Endothelial cell of umbilical vein (primary cell): ENCODE data around the gene CATSPERD. TPM values are rescaled to one million over a fixed set of nuclear protein-coding genes. Genes with fewer than 3 reads are reported as not detected.
"Not testable (repeated sequence)": the region's sequence is repeated elsewhere in the genome, so short reads cannot be mapped to it uniquely, and the experiment has no call there.

Experiments
- BruUV-seq: library from RNA; stranded (reverse); fragments of 400-500 nt; replicated peaks from 2 replicates; lab custom pipeline; 2021; lab: Mats Ljungman, UMichigan
- CTCF ChIA-PET: fragments of 300-600, 350-600 bp; sonication (Branson Sonifier 250); formaldehyde crosslinking; loops from one replicate; lab custom pipeline; 2021; ENCODE audit warnings: antibody characterized with exemption, inconsistent platforms; lab: Charles Lee
- POLR2A ChIA-PET: fragments of 300-600, 350-600 bp; sonication (Branson Sonifier 250); formaldehyde crosslinking; loops from one replicate; lab custom pipeline; 2021; ENCODE audit warnings: antibody characterized with exemption, inconsistent platforms; lab: Charles Lee
- DNase-seq: peaks from one replicate; pipeline ENCODE4 v3.0.0-alpha.2; 2011; ENCODE audit warnings: low read depth, low spot score
- FAIRE-seq: peaks from 2 replicates; lab custom pipeline; 2011; peaks lifted over from hg19 to GRCh38; lab: Jason Lieb, UNC
- H2AFZ ChIP-seq: 2 replicates; pipeline ENCODE4 v1.6.0; 2012; ENCODE audit warnings: low read depth, low read length, control low read depth, inconsistent platforms
- H3K27ac ChIP-seq: 2 replicates; pipeline ENCODE4 v1.5.1; 2011; ENCODE audit warnings: low read depth, mild to moderate bottlenecking, control low read depth, low read length, moderate library complexity; ENCODE audit not compliant: insufficient read depth
- H3K27me3 ChIP-seq, 2 experiments: 2 replicates each; pipeline versions ENCODE4 v1.6.0 to v1.6.1; 2011; ENCODE audit warnings: low read length in 2 of 2, mixed read lengths in 1 of 2; ENCODE audit not compliant: control insufficient read depth in 2 of 2, insufficient read depth in 2 of 2
- H3K36me3 ChIP-seq, 2 experiments: 2 replicates in 1 of 2; 3 replicates in 1 of 2; pipeline ENCODE4 v1.5.1; 2011; ENCODE audit warnings: low read length in 2 of 2, mild to moderate bottlenecking in 1 of 2, moderate library complexity in 1 of 2; ENCODE audit not compliant: control insufficient read depth in 2 of 2, insufficient read depth in 2 of 2; ENCODE audit errors: extremely low read depth in 1 of 2
- H3K4me1 ChIP-seq: 3 replicates; pipeline ENCODE4 v1.5.1; 2011; ENCODE audit warnings: mild to moderate bottlenecking, low read length; ENCODE audit not compliant: control insufficient read depth, insufficient read depth; ENCODE audit errors: extremely low read depth
- H3K4me2 ChIP-seq: 2 replicates; pipeline ENCODE4 v1.6.1; 2011; ENCODE audit warnings: low read length, control low read depth, mixed read lengths; ENCODE audit not compliant: insufficient read depth
- H3K4me3 ChIP-seq, 3 experiments: fragments of 200-600 bp in 1 of 3; sonication (generic), shearing (Covaris generic) in 1 of 3; replicated peaks in 1 of 3; 2 replicates each; pipeline ENCODE4 v1.5.1; 2011 to 2016; ENCODE audit warnings: control low read depth in 3 of 3, low read length in 3 of 3, mild to moderate bottlenecking in 2 of 3, inconsistent platforms in 1 of 3, low read depth in 1 of 3, moderate library complexity in 1 of 3; ENCODE audit not compliant: insufficient read depth in 1 of 3
- H3K79me2 ChIP-seq: 2 replicates; pipeline ENCODE4 v1.6.0; 2012; ENCODE audit warnings: low read length, inconsistent platforms; ENCODE audit not compliant: control insufficient read depth, insufficient read depth
- H3K9ac ChIP-seq: replicated peaks from 2 replicates; pipeline ENCODE3; 2011; ENCODE audit warnings: low read length, control low read depth; ENCODE audit not compliant: insufficient read depth; ENCODE audit errors: extremely low read depth
- H3K9me1 ChIP-seq: replicated peaks from 3 replicates; pipeline ENCODE4 v1.6.0; 2011; ENCODE audit warnings: mild to moderate bottlenecking, low read length; ENCODE audit not compliant: control insufficient read depth, insufficient read depth; ENCODE audit errors: extremely low read depth
- H3K9me3 ChIP-seq: replicated peaks from 2 replicates; pipeline ENCODE4 v1.5.1; 2012; ENCODE audit warnings: low read length, inconsistent platforms; ENCODE audit not compliant: control insufficient read depth, insufficient read depth
- H4K20me1 ChIP-seq: replicated peaks from 2 replicates; pipeline ENCODE3; 2011; ENCODE audit warnings: mild to moderate bottlenecking, low read length; ENCODE audit not compliant: control insufficient read depth, insufficient read depth; ENCODE audit errors: extremely low read depth
- FOS ChIP-seq: IDR thresholded peaks from 2 replicates; pipeline ENCODE4 v1.6.1; 2011; ENCODE audit warnings: mild to moderate bottlenecking, low read length, moderate library complexity, borderline replicate concordance; ENCODE audit not compliant: insufficient read depth
- MYC ChIP-seq: IDR thresholded peaks from one replicate; pipeline ENCODE4 v1.6.1; 2011; ENCODE audit warnings: mild to moderate bottlenecking, low read depth, low read length
- POLR2AphosphoS5 ChIP-seq: IDR thresholded peaks from 2 replicates; pipeline ENCODE4 v1.6.1; 2012; ENCODE audit warnings: low read depth, mild to moderate bottlenecking, control low read depth, low read length, moderate library complexity; ENCODE audit not compliant: insufficient read depth
- dilution Hi-C: fragments of 300-500 bp; cut with MboI; formaldehyde crosslinking; loops from one replicate; pipeline ENCODE4 v1.15.0; 2019; ENCODE audit warnings: low sequenced_read_pairs; ENCODE audit not compliant: extremely low pct_ligation_motif_present
- intact Hi-C: fragments of 100-400 bp; cut with micrococcal nuclease; formaldehyde crosslinking; loops from one replicate; pipeline ENCODE4 v1.10.0; 2022
- polyA plus RNA-seq, 4 experiments: library from polyadenylated mRNA; depleted of rRNA in 3 of 4; stranded (reverse) in 3 of 4; unstranded in 1 of 4; fragments of >200 nt; gene quantifications; 2 replicates each; pipeline versions ENCODE4 v1.2.1 to v1.2.3, GENCODE V29; 2011 to 2012; ENCODE audit warnings: missing spikeins in 1 of 4
- total RNA-seq: library from RNA; stranded (reverse); gene quantifications from 2 replicates; pipeline ENCODE4 v1.2.3, GENCODE V29; 2021

The CATSPERD gene
- total and polyA plus RNA-seq, 2 donors (not counting 3 experiments of a cell fraction or from before 2014, with no cell fraction given) = not detected

- H2AFZ ChIP-seq = no peak overlapping the region
- no peak for DNase-seq
- no peak overlapping the region for H3K9ac ChIP-seq
Measured at GRCh38 chr19:5778402-5778801, 58.0 kb downstream of the CATSPERD start.

DNA sequence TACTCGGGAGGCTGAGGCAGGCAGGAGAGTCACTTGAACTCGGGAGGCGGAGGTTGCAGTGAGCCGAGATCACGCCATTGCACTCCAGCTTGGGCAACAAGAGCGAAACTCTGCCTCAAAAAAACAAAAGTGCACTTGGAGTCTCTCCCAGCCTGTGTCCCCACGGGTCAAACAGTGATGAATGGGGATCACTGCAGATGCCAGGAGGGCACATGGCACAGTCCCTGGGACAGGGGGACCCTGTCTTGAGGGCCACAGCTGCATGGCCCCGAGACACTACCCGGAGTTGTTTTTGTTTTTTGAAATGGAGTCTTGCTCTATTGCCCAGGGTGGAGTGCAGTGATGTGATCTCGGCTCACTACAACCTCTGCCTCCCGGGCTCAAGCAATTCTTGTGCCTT, 60.5 kb downstream of the CATSPERD start:
- H3K4me1 ChIP-seq, H3K27ac ChIP-seq, H4K20me1 ChIP-seq, dilution Hi-C loops, BruUV-seq, intact Hi-C loops, H3K9me1 ChIP-seq, DNase-seq, H3K4me3 ChIP-seq, H3K27me3 ChIP-seq, H3K4me2 ChIP-seq, H3K79me2 ChIP-seq, H3K9me3 ChIP-seq, H3K9ac ChIP-seq, H2AFZ ChIP-seq, FAIRE-seq: not testable (repeated sequence)
- POLR2A ChIA-PET = interaction anchor here (0.7 kb wide), 1 partner anchor 62 kb away, joined by 3 read pairs; no protein-coding TSS in a partner anchor
- CTCF ChIA-PET = interaction anchor here (1.2 to 1.7 kb wide), 2 partner anchors 23 to 28 kb away, joined by 3 to 4 read pairs; no protein-coding TSS in a partner anchor
- peaks cover 0 to 11% of the 10 kb centered on the region in 2 experiments for H3K36me3 ChIP-seq

More at GRCh38 chr19:5778402-5778801, 58.0 kb downstream of the CATSPERD start:
- Histone ChIP-seq H3K9me1 (no peaks in the 10 kb centered on the region), H3K36me3 (no peaks in the 10 kb centered on the region), H3K79me2 (no peaks in the 10 kb centered on the region), H3K27ac (no peak overlapping the region), H3K4me3 (no peak overlapping the region), H3K27me3 (no peaks in the 10 kb centered on the region), H4K20me1 (no peaks in the 10 kb centered on the region), H3K9me3 (no peaks in the 10 kb centered on the region), H3K4me1 (no peaks in the 10 kb centered on the region), H3K4me2 (no peak overlapping the region)
- CTCF ChIA-PET = interaction anchor here (0.7 to 1.2 kb wide), 2 partner anchors 15 to 26 kb away, joined by 3 read pairs; no protein-coding TSS in a partner anchor
- POLR2A ChIA-PET = no interaction called here
- FAIRE-seq = no peak
- TF ChIP-seq POLR2AphosphoS5 (no peak), FOS (no peak), MYC (no peak)
- BruUV-seq = no TSS peak
- dilution Hi-C loops (no loop called here), intact Hi-C loops (no loop called here)
